ENCODE measurements around the gene PRAMEF13. TPM values are rescaled to one million over a fixed set of nuclear protein-coding genes. Genes with fewer than 3 reads are reported as not detected.
"Not testable (repeated sequence)": the region's sequence is repeated elsewhere in the genome, so short reads cannot be mapped to it uniquely, and the experiment has no call there.

PRAMEF13 gene
- polyA plus RNA-seq, 1 donor = not detected

DNA sequence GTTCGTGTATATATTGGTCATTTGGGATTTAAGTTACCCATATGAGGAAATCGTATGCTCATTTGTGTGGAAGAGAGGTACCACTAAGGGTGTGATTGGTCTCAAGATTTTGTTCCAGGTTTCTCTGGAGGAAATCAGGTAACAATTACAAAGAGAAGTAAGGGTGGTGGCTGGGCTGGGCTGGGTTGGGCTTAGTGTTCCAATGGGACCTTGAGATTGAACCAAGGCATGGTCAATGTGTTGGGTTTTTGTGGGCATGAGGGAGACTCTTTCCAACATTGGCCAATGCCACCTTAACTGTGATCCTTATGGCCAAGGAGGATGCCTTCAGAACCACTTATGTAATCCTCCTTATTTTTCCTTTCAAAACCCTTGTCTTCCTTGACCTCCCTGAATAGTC is 29.4 kb upstream of the PRAMEF13 start:
- H3K27me3 ChIP-seq (ENCODE audit: control insufficient read depth, insufficient read depth, low read length); DNase-seq; H3K4me1 ChIP-seq (ENCODE audit: control insufficient read depth, insufficient read depth, low read length); H3K4me3 ChIP-seq (ENCODE audit: low read length); H3K9me3 ChIP-seq (ENCODE audit: control insufficient read depth, low read depth, low read length); H3K27ac ChIP-seq (ENCODE audit: low read length); H3K36me3 ChIP-seq (ENCODE audit: control insufficient read depth, insufficient read depth, low read length): not testable (repeated sequence)
- 88% methylated on average over 1 of the region's 2 CpGs for WGBS (ENCODE audit: insufficient coverage, low lambda C conversion rate)

DNA sequence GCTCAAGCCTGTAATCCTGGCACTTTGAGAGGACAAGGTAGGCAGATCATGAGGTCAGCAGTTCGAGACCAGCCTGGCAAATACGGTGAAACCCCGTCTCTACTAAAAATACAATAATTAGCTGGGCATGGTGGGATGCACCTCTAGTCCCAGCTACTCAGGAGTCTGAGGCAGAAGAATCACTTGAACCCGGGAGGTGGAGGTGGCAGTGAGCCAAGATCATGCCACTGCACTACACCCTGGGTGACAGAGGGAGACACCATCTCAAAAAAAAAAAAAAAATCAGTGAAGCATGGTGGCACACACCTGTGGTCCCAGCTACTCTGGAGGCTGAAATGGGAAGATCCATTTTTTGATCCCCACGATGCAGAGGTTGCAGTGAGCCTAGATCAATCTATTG is 28.9 kb upstream of the PRAMEF13 start:
- no CpG with 5 or more reads among the region's 5 CpGs for WGBS (ENCODE audit: insufficient coverage, low lambda C conversion rate)
- DNase-seq; H3K27me3 ChIP-seq (ENCODE audit: control insufficient read depth, insufficient read depth, low read length); H3K36me3 ChIP-seq (ENCODE audit: control insufficient read depth, insufficient read depth, low read length); H3K4me1 ChIP-seq (ENCODE audit: control insufficient read depth, insufficient read depth, low read length); H3K9me3 ChIP-seq (ENCODE audit: control insufficient read depth, low read depth, low read length); H3K4me3 ChIP-seq (ENCODE audit: low read length); H3K27ac ChIP-seq (ENCODE audit: low read length): not testable (repeated sequence)

- DNase-seq = no peak
- H3K27me3 ChIP-seq (ENCODE audit: control insufficient read depth, insufficient read depth, low read length) = no peaks in the 10 kb centered on the region
- H3K4me3 ChIP-seq (ENCODE audit: low read length) = no peak overlapping the region
- H3K4me1 ChIP-seq (ENCODE audit: control insufficient read depth, insufficient read depth, low read length) = no peaks in the 10 kb centered on the region
- no peaks in the 10 kb centered on the region for H3K9me3 ChIP-seq (ENCODE audit: control insufficient read depth, low read depth, low read length)
- WGBS (ENCODE audit: insufficient coverage, low lambda C conversion rate) = 95% methylated on average over 5 of the region's 7 CpGs
- no peak overlapping the region for H3K27ac ChIP-seq (ENCODE audit: low read length)
- H3K36me3 ChIP-seq (ENCODE audit: control insufficient read depth, insufficient read depth, low read length) = no peaks in the 10 kb centered on the region
Measured at GRCh38 chr1:13228343-13228781, 27.2 kb upstream of the PRAMEF13 start.

- not testable (repeated sequence) for DNase-seq; H3K27ac ChIP-seq (ENCODE audit: low read length); H3K9me3 ChIP-seq (ENCODE audit: control insufficient read depth, low read depth, low read length); H3K36me3 ChIP-seq (ENCODE audit: control insufficient read depth, insufficient read depth, low read length); H3K27me3 ChIP-seq (ENCODE audit: control insufficient read depth, insufficient read depth, low read length); H3K4me3 ChIP-seq (ENCODE audit: low read length); H3K4me1 ChIP-seq (ENCODE audit: control insufficient read depth, insufficient read depth, low read length)
- 100% methylated on average over 1 of the region's 8 CpGs for WGBS (ENCODE audit: insufficient coverage, low lambda C conversion rate)
Measured at GRCh38 chr1:13227271-13228055, 26.3 kb upstream of the PRAMEF13 start.

- DNase-seq; H3K9me3 ChIP-seq (ENCODE audit: control insufficient read depth, low read depth, low read length); H3K27me3 ChIP-seq (ENCODE audit: control insufficient read depth, insufficient read depth, low read length); H3K27ac ChIP-seq (ENCODE audit: low read length); H3K4me3 ChIP-seq (ENCODE audit: low read length); H3K36me3 ChIP-seq (ENCODE audit: control insufficient read depth, insufficient read depth, low read length); H3K4me1 ChIP-seq (ENCODE audit: control insufficient read depth, insufficient read depth, low read length): not testable (repeated sequence)
- WGBS (ENCODE audit: insufficient coverage, low lambda C conversion rate) = no CpG with 5 or more reads among the region's 9 CpGs
Measured at GRCh38 chr1:13225675-13226204, 24.5 kb upstream of the PRAMEF13 start, which contains the start of gene PRAMEF18. PRAMEF18 (minus strand) TSS chr1:13226154; CDS start chr1:13226106, 48 bp downstream.

DNA sequence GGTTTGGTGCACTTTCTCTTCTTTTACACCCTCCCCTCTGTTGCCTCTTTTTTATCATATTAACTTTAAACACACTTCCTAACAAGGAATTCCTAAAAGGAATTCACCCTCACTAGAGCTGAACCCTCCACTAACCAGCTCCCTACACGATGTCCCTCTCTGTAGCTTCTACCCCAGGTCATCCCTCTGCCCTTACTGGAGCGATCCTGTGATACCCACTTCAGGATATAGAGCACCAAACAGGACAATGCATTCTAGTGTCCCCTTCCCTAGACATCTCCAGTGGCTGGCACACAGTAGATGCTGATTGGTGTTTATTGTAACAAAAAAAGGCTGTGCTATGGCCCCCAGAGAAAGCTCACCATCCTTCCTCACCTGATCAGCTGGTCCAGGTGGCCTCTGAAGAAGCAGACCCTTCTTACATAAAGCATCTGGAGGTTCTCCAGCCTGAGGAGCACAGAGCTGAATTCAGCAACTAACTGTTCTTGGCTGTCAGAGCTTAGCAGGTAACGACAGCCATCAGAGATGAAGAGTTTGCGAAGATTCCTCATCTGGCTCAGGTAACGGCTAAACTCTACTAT is 23.4 kb upstream of the PRAMEF13 start:
- DNase-seq = no peak
- Histone ChIP-seq H3K27ac (ENCODE audit: low read length) (no peak overlapping the region), H3K4me1 (ENCODE audit: control insufficient read depth, insufficient read depth, low read length) (no peaks in the 10 kb centered on the region), H3K27me3 (ENCODE audit: control insufficient read depth, insufficient read depth, low read length) (no peaks in the 10 kb centered on the region), H3K4me3 (ENCODE audit: low read length) (no peak overlapping the region), H3K36me3 (ENCODE audit: control insufficient read depth, insufficient read depth, low read length) (no peaks in the 10 kb centered on the region), H3K9me3 (ENCODE audit: control insufficient read depth, low read depth, low read length) (no peaks in the 10 kb centered on the region)
- WGBS (ENCODE audit: insufficient coverage, low lambda C conversion rate) = 90% methylated on average over 2 of the region's 5 CpGs

- not testable (repeated sequence) for H3K36me3 ChIP-seq (ENCODE audit: control insufficient read depth, insufficient read depth, low read length); DNase-seq; H3K27ac ChIP-seq (ENCODE audit: low read length); H3K27me3 ChIP-seq (ENCODE audit: control insufficient read depth, insufficient read depth, low read length); H3K9me3 ChIP-seq (ENCODE audit: control insufficient read depth, low read depth, low read length); H3K4me3 ChIP-seq (ENCODE audit: low read length); H3K4me1 ChIP-seq (ENCODE audit: control insufficient read depth, insufficient read depth, low read length)
- WGBS (ENCODE audit: insufficient coverage, low lambda C conversion rate) = no CpG with 5 or more reads among the region's 4 CpGs
Measured at GRCh38 chr1:13222788-13223187, 21.6 kb upstream of the PRAMEF13 start.

- H3K4me3 ChIP-seq (ENCODE audit: low read length); H3K9me3 ChIP-seq (ENCODE audit: control insufficient read depth, low read depth, low read length); DNase-seq; H3K27ac ChIP-seq (ENCODE audit: low read length); H3K36me3 ChIP-seq (ENCODE audit: control insufficient read depth, insufficient read depth, low read length); H3K27me3 ChIP-seq (ENCODE audit: control insufficient read depth, insufficient read depth, low read length); H3K4me1 ChIP-seq (ENCODE audit: control insufficient read depth, insufficient read depth, low read length): not testable (repeated sequence)
- WGBS (ENCODE audit: insufficient coverage, low lambda C conversion rate) = no CpG with 5 or more reads among the region's 3 CpGs
Measured at GRCh38 chr1:13219203-13219602, 18.0 kb upstream of the PRAMEF13 start.

- not testable (repeated sequence) for H3K36me3 ChIP-seq (ENCODE audit: control insufficient read depth, insufficient read depth, low read length); H3K9me3 ChIP-seq (ENCODE audit: control insufficient read depth, low read depth, low read length); H3K27me3 ChIP-seq (ENCODE audit: control insufficient read depth, insufficient read depth, low read length); H3K27ac ChIP-seq (ENCODE audit: low read length); H3K4me1 ChIP-seq (ENCODE audit: control insufficient read depth, insufficient read depth, low read length); H3K4me3 ChIP-seq (ENCODE audit: low read length); DNase-seq
- no CpG with 5 or more reads among the region's 7 CpGs for WGBS (ENCODE audit: insufficient coverage, low lambda C conversion rate)
Measured at GRCh38 chr1:13216619-13217018, 15.4 kb upstream of the PRAMEF13 start.

GRCh38 chr1:13208712-13209111 is 7.5 kb upstream of the PRAMEF13 start:
- H3K27me3 ChIP-seq (ENCODE audit: control insufficient read depth, insufficient read depth, low read length); H3K27ac ChIP-seq (ENCODE audit: low read length); H3K36me3 ChIP-seq (ENCODE audit: control insufficient read depth, insufficient read depth, low read length); H3K9me3 ChIP-seq (ENCODE audit: control insufficient read depth, low read depth, low read length); H3K4me3 ChIP-seq (ENCODE audit: low read length); H3K4me1 ChIP-seq (ENCODE audit: control insufficient read depth, insufficient read depth, low read length); DNase-seq: not testable (repeated sequence)
- WGBS (ENCODE audit: insufficient coverage, low lambda C conversion rate) = no CpG with 5 or more reads among the region's 9 CpGs

Measured in large intestine (tissue), 3 donors.